ENCODE measurements around the gene HOXC13. TPM values are rescaled to one million over a fixed set of nuclear protein-coding genes. Genes with fewer than 3 reads are reported as not detected.
A peak's percentile ranks its signal among the peaks of the same experiment; 100 is the strongest.

Gene HOXC13
- total and polyA plus RNA-seq, 2 experiments from 2014 or later: 0.10 TPM; not detected in 1

DNA sequence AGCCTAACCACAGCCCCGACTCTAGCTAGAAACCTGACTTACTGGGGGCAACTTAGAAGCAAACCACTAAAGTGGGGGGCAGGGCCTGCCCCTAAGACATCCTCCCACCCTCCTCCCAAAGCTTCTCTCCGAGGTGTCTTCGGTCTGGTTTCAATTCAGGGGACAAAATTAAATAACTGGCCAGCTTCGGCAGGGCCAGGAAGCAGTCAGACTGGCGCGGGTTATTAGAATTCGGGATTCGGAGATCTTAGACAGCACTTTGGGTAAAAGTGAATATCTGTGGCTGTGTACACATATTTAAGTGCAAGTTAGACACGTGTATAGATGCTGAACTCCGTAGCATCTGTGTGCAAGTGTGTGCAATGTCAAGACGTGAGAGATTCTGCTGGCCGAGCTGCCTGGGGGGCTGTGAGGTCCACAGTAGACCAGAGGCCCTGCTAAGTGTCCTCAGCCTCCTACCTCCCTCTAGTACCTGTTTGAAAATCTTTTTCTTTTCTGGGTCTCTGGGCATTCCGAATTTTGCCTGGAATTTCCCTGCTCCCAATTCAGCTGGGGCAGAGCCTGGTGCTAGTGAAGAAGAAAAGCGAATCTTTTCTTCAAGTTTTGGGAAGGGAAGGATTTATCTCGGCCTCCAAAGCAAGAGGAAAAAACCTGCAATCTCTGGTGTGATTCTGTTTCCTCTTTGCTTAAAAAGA lies 42.3 kb downstream of the HOXC13 start:
- no peak overlapping the region for H3K4me3 ChIP-seq
- peaks cover 60% of the 10 kb centered on the region for H3K4me1 ChIP-seq (ENCODE audit: insufficient read depth)
- H3K4me2 ChIP-seq: no peak overlapping the region
- ATAC-seq: no peak
- H4K20me1 ChIP-seq (replicated peaks; ENCODE audit: insufficient read depth): peaks cover 31% of the 10 kb centered on the region
- Mint-ChIP-seq H3K27me3 (ENCODE audit: insufficient read depth, low read depth, poor library complexity) (peaks cover 100% of the 10 kb centered on the region), H3K9me3 (no peaks in the 10 kb centered on the region; the same call in 1 of the 3 replicates), H3K4me1 (peaks cover 26% of the 10 kb centered on the region), H3K27ac (no peak overlapping the region), H3K36me3 (ENCODE audit: low read depth) (no peaks in the 10 kb centered on the region; the same call in 2 of the 3 replicates), H3K4me3 (no peak overlapping the region)
- H3K36me3 ChIP-seq (ENCODE audit: insufficient read depth): no peaks in the 10 kb centered on the region
- H2AFZ ChIP-seq: no peak overlapping the region
- TF ChIP-seq CREB1 (CRISPR knock-in tag; IDR thresholded peaks at IDR 0.05; ENCODE audit: low read depth): no peak
- no peak for TF ChIP-seq ZNF331 (CRISPR knock-in tag; IDR thresholded peaks at IDR 0.05; ENCODE audit: low read depth)
- peak; percentile 47 for TF ChIP-seq EZH2 (IDR thresholded peaks at IDR 0.05; ENCODE audit: low read depth, unreplicated experiment)
- TF ChIP-seq POLR2AphosphoS5 (IDR thresholded peaks at IDR 0.05; ENCODE audit: low read depth): no peak
- no peak for TF ChIP-seq REST (IDR thresholded peaks at IDR 0.05; ENCODE audit: unreplicated experiment)
- no peak for TF ChIP-seq JUNB (IDR thresholded peaks at IDR 0.05; ENCODE audit: unreplicated experiment)
- peak; percentile 58 for TF ChIP-seq EZH2phosphoT487 (IDR thresholded peaks at IDR 0.05; ENCODE audit: unreplicated experiment)
- H3K9me2 ChIP-seq (ENCODE audit: insufficient read depth): no peaks in the 10 kb centered on the region
- no peaks in the 10 kb centered on the region for H3K79me2 ChIP-seq (replicated peaks; ENCODE audit: insufficient read depth)
- H3K27me3 ChIP-seq (ENCODE audit: insufficient read depth): peaks cover 98% of the 10 kb centered on the region
- peaks cover 46% of the 10 kb centered on the region for H3F3A ChIP-seq (replicated peaks; ENCODE audit: low read depth)
- H3K27ac ChIP-seq (ENCODE audit: low read depth): no peak overlapping the region
- DNase-seq (ENCODE audit: low spot score): no peak

- Mint-ChIP-seq H3K9me3 (peaks cover 1% of the 10 kb centered on the region; the same call in 2 of the 3 replicates), H3K27ac (no peak overlapping the region), H3K27me3 (ENCODE audit: insufficient read depth, low read depth, poor library complexity) (peaks cover 100% of the 10 kb centered on the region), H3K36me3 (ENCODE audit: low read depth) (no peaks in the 10 kb centered on the region; the same call in 2 of the 3 replicates), H3K4me3 (no peak overlapping the region), H3K4me1 (peaks cover 34% of the 10 kb centered on the region)
- Histone ChIP-seq H2AFZ (no peak overlapping the region), H3K4me2 (peak overlapping the region; percentile 12), H3K4me1 (ENCODE audit: insufficient read depth) (peaks cover 61% of the 10 kb centered on the region), H3K36me3 (ENCODE audit: insufficient read depth) (no peaks in the 10 kb centered on the region), H3K27me3 (ENCODE audit: insufficient read depth) (peaks cover 98% of the 10 kb centered on the region), H3K4me3 (no peak overlapping the region), H3K79me2 (replicated peaks; ENCODE audit: insufficient read depth) (no peaks in the 10 kb centered on the region), H3K9me2 (ENCODE audit: insufficient read depth) (no peaks in the 10 kb centered on the region), H3K27ac (ENCODE audit: low read depth) (no peak overlapping the region), H4K20me1 (replicated peaks; ENCODE audit: insufficient read depth) (peaks cover 36% of the 10 kb centered on the region), H3F3A (replicated peaks; ENCODE audit: low read depth) (peaks cover 45% of the 10 kb centered on the region)
- ATAC-seq: peak; percentile 8
- peak; percentile 64 for DNase-seq (ENCODE audit: low spot score)
- 0 out of 4 replicates have a peak, but pooled peaks of 1 of the 2 experiments have one; percentile 5 for TF ChIP-seq CTCF (conservative IDR thresholded peaks at IDR 0.05; ENCODE audit: low read depth in 2 of 2)
- no peak for TF ChIP-seq POLR2AphosphoS5 (IDR thresholded peaks at IDR 0.05; ENCODE audit: low read depth)
- TF ChIP-seq EZH2 (IDR thresholded peaks at IDR 0.05; ENCODE audit: low read depth, unreplicated experiment): peak; percentile 98
- TF ChIP-seq ZNF114 (CRISPR knock-in tag; IDR thresholded peaks at IDR 0.05): no peak
- TF ChIP-seq EZH2phosphoT487 (IDR thresholded peaks at IDR 0.05; ENCODE audit: unreplicated experiment): peak; percentile 84
- no peak for TF ChIP-seq STAT1 (IDR thresholded peaks at IDR 0.05; ENCODE audit: unreplicated experiment)
- TF ChIP-seq CREB1 (CRISPR knock-in tag; IDR thresholded peaks at IDR 0.05; ENCODE audit: low read depth): no peak
Measured at GRCh38 chr12:53981634-53982565, 43.3 kb downstream of the HOXC13 start.

Measured in GM23338 (cell line).